ENCODE measurements around the gene CLIC6. TPM values are rescaled to one million over a fixed set of nuclear protein-coding genes. Genes with fewer than 3 reads are reported as not detected.

CLIC6 gene
- total RNA-seq, 4 donors from 2014 or later = 2.5 to 10.0 (median 3.7) TPM

GRCh38 chr21:34670220-34670961 is 1.6 kb downstream of the CLIC6 start:
- Histone ChIP-seq H3K36me3 (no peaks in the 10 kb centered on the region), H3K4me1 (peaks cover 26% of the 10 kb centered on the region), H3K9me3 (no peaks in the 10 kb centered on the region), H3K4me3 (peak overlapping the region; percentile 62), H3K27me3 (peaks cover 52% of the 10 kb centered on the region), H3K27ac (peak overlapping the region; percentile 72)
- DNase-seq (ENCODE audit: low spot score in 2 of 2) = no peak
- no peak for TF ChIP-seq EP300 (IDR thresholded peaks at IDR 0.05)
- peak in 1 of 2 donors; percentile 0 for TF ChIP-seq CTCF (IDR thresholded peaks at IDR 0.05)
- WGBS = 2% methylated on average over 40 of the region's 70 CpGs

- Histone ChIP-seq H3K9me3 (no peaks in the 10 kb centered on the region), H3K27ac (no peak overlapping the region), H3K36me3 (no peaks in the 10 kb centered on the region), H3K27me3 (peaks cover 52% of the 10 kb centered on the region), H3K4me1 (peaks cover 26% of the 10 kb centered on the region), H3K4me3 (peak overlapping the region; percentile 62)
- 8% methylated on average over 8 of the region's 8 CpGs for WGBS
- TF ChIP-seq POLR2AphosphoS5 (IDR thresholded peaks at IDR 0.05) (no peak), CTCF (IDR thresholded peaks at IDR 0.05) (no peak), POLR2A (IDR thresholded peaks at IDR 0.05) (no peak), EP300 (IDR thresholded peaks at IDR 0.05) (no peak)
- DNase-seq (ENCODE audit: low spot score in 2 of 2) = no peak
Measured at GRCh38 chr21:34670962-34671348, 2.2 kb downstream of the CLIC6 start.

GRCh38 chr21:34671462-34671861 is 2.7 kb downstream of the CLIC6 start:
- TF ChIP-seq EP300 (IDR thresholded peaks at IDR 0.05) = no peak
- no peak for TF ChIP-seq POLR2AphosphoS5 (IDR thresholded peaks at IDR 0.05)
- TF ChIP-seq CTCF (IDR thresholded peaks at IDR 0.05) = no peak
- TF ChIP-seq POLR2A (IDR thresholded peaks at IDR 0.05) = no peak
- 74% methylated on average over 1 of the region's 1 CpG for WGBS
- peaks cover 52% of the 10 kb centered on the region for H3K27me3 ChIP-seq

GRCh38 chr21:34671891-34672290 is 3.1 kb downstream of the CLIC6 start:
- WGBS = 92% methylated on average over 4 of the region's 4 CpGs
- Histone ChIP-seq H3K9me3 (no peaks in the 10 kb centered on the region), H3K27ac (no peak overlapping the region), H3K4me3 (no peak overlapping the region), H3K4me1 (peaks cover 26% of the 10 kb centered on the region), H3K27me3 (peaks cover 52% of the 10 kb centered on the region), H3K36me3 (no peaks in the 10 kb centered on the region)
- DNase-seq (ENCODE audit: low spot score in 2 of 2) = no peak
- TF ChIP-seq CTCF (IDR thresholded peaks at IDR 0.05) (no peak), EP300 (IDR thresholded peaks at IDR 0.05) (no peak), POLR2AphosphoS5 (IDR thresholded peaks at IDR 0.05) (no peak), POLR2A (IDR thresholded peaks at IDR 0.05) (no peak)

More at GRCh38 chr21:34671462-34671861, 2.7 kb downstream of the CLIC6 start:
- no peak overlapping the region for H3K27ac ChIP-seq
- DNase-seq (ENCODE audit: low spot score in 2 of 2) = no peak
- no peaks in the 10 kb centered on the region for H3K36me3 ChIP-seq
- no peak overlapping the region for H3K4me3 ChIP-seq
- no peaks in the 10 kb centered on the region for H3K9me3 ChIP-seq
- H3K4me1 ChIP-seq = peaks cover 26% of the 10 kb centered on the region

GRCh38 chr21:34673006-34673405 is 4.2 kb downstream of the CLIC6 start:
- Histone ChIP-seq H3K4me1 (peaks cover 26% of the 10 kb centered on the region), H3K36me3 (no peaks in the 10 kb centered on the region), H3K9me3 (no peaks in the 10 kb centered on the region), H3K4me3 (no peak overlapping the region), H3K27ac (no peak overlapping the region), H3K27me3 (peaks cover 52% of the 10 kb centered on the region)
- DNase-seq (ENCODE audit: low spot score in 2 of 2) = no peak
- TF ChIP-seq EP300 (IDR thresholded peaks at IDR 0.05) = no peak
- TF ChIP-seq CTCF (IDR thresholded peaks at IDR 0.05) = no peak
- TF ChIP-seq POLR2AphosphoS5 (IDR thresholded peaks at IDR 0.05) = no peak
- no peak for TF ChIP-seq POLR2A (IDR thresholded peaks at IDR 0.05)
- 47% methylated on average over 3 of the region's 3 CpGs for WGBS

All from suprapubic skin (tissue), 4 donors.